ENCODE data around the gene ASS1.

- TF ChIP-seq CTCF (IDR thresholded peaks at IDR 0.05; ENCODE audit: low read depth, low read length, poor library complexity, severe bottlenecking) (no peak), EZH2phosphoT487 (IDR thresholded peaks at IDR 0.05; ENCODE audit: borderline replicate concordance, low read length) (no peak)
Observed at GRCh38 chr9:130513078-130513477, 68.3 kb downstream of the ASS1 start.
